Loucy (cell line): ENCODE results near the gene GAGE10.
A peak's percentile ranks its signal among the peaks of the same experiment; 100 is the strongest.
"Not testable (repeated sequence)": the region's sequence is repeated elsewhere in the genome, so short reads cannot be mapped to it uniquely, and the experiment has no call there.

Experiments used
- H2AFZ ChIP-seq: fragments of 200-600 bp; sonication (generic); 2 replicates; pipeline ENCODE4 v1.6.0; 2016; ENCODE audit warnings: antibody characterized with exemption, mild to moderate bottlenecking, low read length, moderate library complexity
- H3F3A ChIP-seq: fragments of 200-600 bp; 2 replicates; pipeline ENCODE4 v1.6.0; 2016; ENCODE audit warnings: antibody characterized with exemption, low read depth, mild to moderate bottlenecking
- H3K27me3 ChIP-seq: fragments of 200-600 bp; sonication (generic); 2 replicates; pipeline ENCODE4 v1.6.1; 2014; ENCODE audit warnings: low read length, mild to moderate bottlenecking; ENCODE audit not compliant: insufficient read depth, poor library complexity, severe bottlenecking
- H3K36me3 ChIP-seq: fragments of 200-600 bp; sonication (generic); 2 replicates; pipeline ENCODE4 v1.6.1; 2016; ENCODE audit warnings: low read length; ENCODE audit not compliant: insufficient read depth
- H3K4me1 ChIP-seq: fragments of 200-600 bp; sonication (generic); 2 replicates; pipeline ENCODE4 v1.5.1; 2014; ENCODE audit warnings: low read length, mild to moderate bottlenecking; ENCODE audit not compliant: insufficient read depth, poor library complexity, severe bottlenecking
- H3K4me2 ChIP-seq: fragments of 200-600 bp; sonication (generic); 2 replicates; pipeline ENCODE4 v1.6.0; 2014; ENCODE audit warnings: antibody characterized with exemption, low read length, low read depth, mild to moderate bottlenecking; ENCODE audit not compliant: poor library complexity, severe bottlenecking
- H3K4me3 ChIP-seq: fragments of 200-600 bp; sonication (generic); 2 replicates; pipeline ENCODE4 v1.5.1; 2014; ENCODE audit warnings: low read length, mild to moderate bottlenecking, mixed read lengths; ENCODE audit not compliant: poor library complexity, severe bottlenecking
- H3K79me2 ChIP-seq: fragments of 200-600 bp; sonication (generic); 2 replicates; pipeline ENCODE4 v1.6.1; 2014; ENCODE audit warnings: low read length; ENCODE audit not compliant: insufficient read depth
- H3K9ac ChIP-seq: fragments of 200-600 bp; sonication (generic); 2 replicates; pipeline ENCODE4 v1.6.0; 2014; ENCODE audit warnings: mild to moderate bottlenecking, low read depth, low read length, moderate library complexity; ENCODE audit not compliant: poor library complexity, severe bottlenecking
- H3K9me2 ChIP-seq: fragments of 200-600 bp; sonication (generic); replicated peaks from 2 replicates; pipeline ENCODE4 v1.6.1; 2016; ENCODE audit warnings: low read depth, low read length, mixed read lengths
- H3K9me3 ChIP-seq: fragments of 200-600 bp; sonication (generic); 2 replicates; pipeline ENCODE4 v1.6.1; 2014; ENCODE audit warnings: mild to moderate bottlenecking, antibody characterized with exemption, low read length, low read depth; ENCODE audit not compliant: insufficient read depth
- H4K20me1 ChIP-seq: fragments of 200-600 bp; sonication (generic); 2 replicates; pipeline ENCODE4 v1.6.0; 2014; ENCODE audit warnings: antibody characterized with exemption, low read length, mild to moderate bottlenecking; ENCODE audit not compliant: insufficient read depth, poor library complexity, severe bottlenecking
- CTCF ChIP-seq: fragments of 200-600 bp; sonication (generic); conservative IDR thresholded peaks from 2 replicates; pipeline ENCODE4 v1.5.1; 2014; ENCODE audit warnings: mild to moderate bottlenecking, antibody characterized with exemption, low read length
- EZH2phosphoT487 ChIP-seq: fragments of 200-600 bp; IDR thresholded peaks from 2 replicates; pipeline ENCODE4 v1.6.1; 2018; ENCODE audit warnings: antibody characterized with exemption, mild to moderate bottlenecking, moderate library complexity, borderline replicate concordance

Gene GAGE10

GRCh38 chrX:49291615-49292337 is 11.7 kb upstream of the GAGE10 start:
- no peaks in the 10 kb centered on the region for H3K4me1 ChIP-seq
- no peaks in the 10 kb centered on the region for H3K36me3 ChIP-seq
- no peaks in the 10 kb centered on the region for H3K9me2 ChIP-seq
- H3K4me2 ChIP-seq: no peak overlapping the region
- H3K9ac ChIP-seq: no peak overlapping the region
- no peaks in the 10 kb centered on the region for H4K20me1 ChIP-seq
- no peak overlapping the region for H3K4me3 ChIP-seq
- H3K27me3 ChIP-seq: no peaks in the 10 kb centered on the region
- no peaks in the 10 kb centered on the region for H3F3A ChIP-seq
- no peaks in the 10 kb centered on the region for H3K9me3 ChIP-seq
- H3K79me2 ChIP-seq: no peaks in the 10 kb centered on the region
- H2AFZ ChIP-seq: no peak overlapping the region
- TF ChIP-seq CTCF: peak; percentile 62
- TF ChIP-seq EZH2phosphoT487: no peak

DNA sequence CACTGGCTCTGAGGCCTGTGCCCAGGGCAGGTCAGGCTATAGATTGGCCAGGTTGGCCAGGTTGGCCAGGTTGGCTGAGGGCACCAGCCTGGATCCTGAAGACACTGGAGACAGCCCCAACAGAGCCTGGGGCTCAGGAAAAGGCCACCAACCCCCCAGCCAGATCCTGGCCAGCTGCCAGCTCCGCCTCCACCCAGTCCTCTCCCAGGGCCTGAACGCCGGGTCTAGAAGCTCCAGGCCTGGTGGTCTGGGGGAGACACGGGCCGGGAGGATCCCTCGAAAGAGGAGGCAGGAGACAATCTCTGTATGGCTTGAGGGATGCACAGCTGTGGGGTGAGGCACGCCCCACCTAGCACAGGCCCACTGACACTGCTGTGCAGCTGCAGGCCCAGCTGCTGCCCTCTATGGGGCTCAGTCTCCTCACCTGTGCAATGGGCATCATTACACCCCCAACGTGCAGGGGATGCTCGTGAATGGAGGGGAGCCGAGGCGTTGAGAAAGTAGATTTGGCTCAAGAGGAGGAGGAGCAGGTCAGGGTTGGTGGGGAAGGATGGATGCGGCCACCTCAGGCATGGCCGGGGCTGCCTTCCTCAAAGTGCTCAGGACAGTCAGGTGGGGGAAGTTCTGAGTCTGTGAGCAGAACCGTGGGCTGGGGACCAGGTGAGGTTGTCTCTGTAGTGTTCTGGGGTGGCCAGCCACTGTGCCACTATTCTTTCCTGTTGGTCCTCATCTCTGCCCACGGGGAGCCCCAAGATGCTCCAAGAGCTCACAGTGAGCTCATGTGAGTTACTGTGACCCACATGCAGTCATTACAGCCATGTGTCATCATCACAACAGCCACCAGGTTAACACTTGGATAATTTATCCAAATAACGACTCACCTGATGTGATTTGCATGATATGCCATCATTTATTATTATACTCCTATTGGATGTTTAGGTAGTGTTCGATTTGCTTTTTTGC is 10.8 kb upstream of the GAGE10 start:
- Histone ChIP-seq H3K4me1 (no peaks in the 10 kb centered on the region), H4K20me1 (no peaks in the 10 kb centered on the region), H3K36me3 (no peaks in the 10 kb centered on the region), H3K9ac (no peak overlapping the region), H3K4me3 (no peak overlapping the region), H3K9me2 (no peaks in the 10 kb centered on the region), H3K27me3 (no peaks in the 10 kb centered on the region), H3K4me2 (no peak overlapping the region), H3K79me2 (no peaks in the 10 kb centered on the region), H2AFZ (no peak overlapping the region), H3F3A (no peaks in the 10 kb centered on the region), H3K9me3 (no peaks in the 10 kb centered on the region)
- no peak for TF ChIP-seq CTCF
- no peak for TF ChIP-seq EZH2phosphoT487

DNA sequence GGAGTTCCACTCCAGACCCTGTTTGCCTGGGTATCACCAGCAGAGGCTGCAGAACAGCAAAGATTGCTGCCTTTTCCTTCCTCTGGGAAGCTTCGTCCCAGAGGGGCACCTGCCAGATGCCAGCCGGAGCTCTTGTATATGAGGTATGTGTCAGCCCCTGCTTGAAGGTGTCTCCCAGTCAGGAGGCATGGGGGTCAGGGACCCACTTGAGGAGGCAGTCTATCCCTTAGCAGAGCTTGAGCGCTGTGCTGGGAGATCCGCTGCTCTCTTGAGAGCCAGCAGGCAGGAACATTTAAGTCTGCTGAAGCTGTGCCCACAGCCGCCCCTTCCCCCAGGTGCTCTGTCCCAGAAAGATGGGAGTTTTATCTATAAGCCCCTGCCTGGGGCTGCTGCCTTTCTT is 4.2 kb upstream of the GAGE10 start:
- H4K20me1 ChIP-seq, H3K79me2 ChIP-seq, H3K27me3 ChIP-seq, H3K9ac ChIP-seq, H2AFZ ChIP-seq, H3F3A ChIP-seq, H3K36me3 ChIP-seq, H3K4me2 ChIP-seq, H3K9me3 ChIP-seq, H3K9me2 ChIP-seq, H3K4me3 ChIP-seq, H3K4me1 ChIP-seq: not testable (repeated sequence)
